ENCODE measurements around the gene ABCB10. TPM values are rescaled to one million over a fixed set of nuclear protein-coding genes. Genes with fewer than 3 reads are reported as not detected.

Gene ABCB10
- total and polyA plus RNA-seq, 2 experiments from 2014 or later = 4.7 to 9.7 TPM

DNA sequence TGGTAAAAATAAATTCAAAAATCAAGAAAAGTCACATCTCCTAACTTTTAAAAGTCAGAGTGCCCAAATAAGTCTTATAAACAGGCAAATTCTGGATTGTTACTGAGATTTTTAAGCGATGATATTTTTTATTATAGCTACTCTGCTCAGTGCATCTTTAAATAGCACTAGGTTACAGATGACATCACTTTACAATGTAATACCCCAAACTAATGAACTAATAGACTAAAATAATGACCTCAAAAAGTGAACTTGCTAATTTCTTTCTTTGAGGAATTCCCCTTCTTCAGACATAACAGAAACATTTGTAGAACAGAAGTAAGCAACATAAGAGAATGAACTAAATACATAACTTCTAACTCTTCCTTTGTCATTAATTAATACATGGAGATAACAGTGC is 91.6 kb downstream of the ABCB10 start:
- Mint-ChIP-seq H3K9me3 (no peaks in the 10 kb centered on the region), H3K4me3 (no peak overlapping the region), H3K27ac (no peak overlapping the region), H3K36me3 (ENCODE audit: low read depth) (peaks cover 68% of the 10 kb centered on the region), H3K4me1 (no peaks in the 10 kb centered on the region), H3K27me3 (ENCODE audit: insufficient read depth, low read depth, poor library complexity) (peaks cover 4% of the 10 kb centered on the region)
- TF ChIP-seq, protein P1, sequence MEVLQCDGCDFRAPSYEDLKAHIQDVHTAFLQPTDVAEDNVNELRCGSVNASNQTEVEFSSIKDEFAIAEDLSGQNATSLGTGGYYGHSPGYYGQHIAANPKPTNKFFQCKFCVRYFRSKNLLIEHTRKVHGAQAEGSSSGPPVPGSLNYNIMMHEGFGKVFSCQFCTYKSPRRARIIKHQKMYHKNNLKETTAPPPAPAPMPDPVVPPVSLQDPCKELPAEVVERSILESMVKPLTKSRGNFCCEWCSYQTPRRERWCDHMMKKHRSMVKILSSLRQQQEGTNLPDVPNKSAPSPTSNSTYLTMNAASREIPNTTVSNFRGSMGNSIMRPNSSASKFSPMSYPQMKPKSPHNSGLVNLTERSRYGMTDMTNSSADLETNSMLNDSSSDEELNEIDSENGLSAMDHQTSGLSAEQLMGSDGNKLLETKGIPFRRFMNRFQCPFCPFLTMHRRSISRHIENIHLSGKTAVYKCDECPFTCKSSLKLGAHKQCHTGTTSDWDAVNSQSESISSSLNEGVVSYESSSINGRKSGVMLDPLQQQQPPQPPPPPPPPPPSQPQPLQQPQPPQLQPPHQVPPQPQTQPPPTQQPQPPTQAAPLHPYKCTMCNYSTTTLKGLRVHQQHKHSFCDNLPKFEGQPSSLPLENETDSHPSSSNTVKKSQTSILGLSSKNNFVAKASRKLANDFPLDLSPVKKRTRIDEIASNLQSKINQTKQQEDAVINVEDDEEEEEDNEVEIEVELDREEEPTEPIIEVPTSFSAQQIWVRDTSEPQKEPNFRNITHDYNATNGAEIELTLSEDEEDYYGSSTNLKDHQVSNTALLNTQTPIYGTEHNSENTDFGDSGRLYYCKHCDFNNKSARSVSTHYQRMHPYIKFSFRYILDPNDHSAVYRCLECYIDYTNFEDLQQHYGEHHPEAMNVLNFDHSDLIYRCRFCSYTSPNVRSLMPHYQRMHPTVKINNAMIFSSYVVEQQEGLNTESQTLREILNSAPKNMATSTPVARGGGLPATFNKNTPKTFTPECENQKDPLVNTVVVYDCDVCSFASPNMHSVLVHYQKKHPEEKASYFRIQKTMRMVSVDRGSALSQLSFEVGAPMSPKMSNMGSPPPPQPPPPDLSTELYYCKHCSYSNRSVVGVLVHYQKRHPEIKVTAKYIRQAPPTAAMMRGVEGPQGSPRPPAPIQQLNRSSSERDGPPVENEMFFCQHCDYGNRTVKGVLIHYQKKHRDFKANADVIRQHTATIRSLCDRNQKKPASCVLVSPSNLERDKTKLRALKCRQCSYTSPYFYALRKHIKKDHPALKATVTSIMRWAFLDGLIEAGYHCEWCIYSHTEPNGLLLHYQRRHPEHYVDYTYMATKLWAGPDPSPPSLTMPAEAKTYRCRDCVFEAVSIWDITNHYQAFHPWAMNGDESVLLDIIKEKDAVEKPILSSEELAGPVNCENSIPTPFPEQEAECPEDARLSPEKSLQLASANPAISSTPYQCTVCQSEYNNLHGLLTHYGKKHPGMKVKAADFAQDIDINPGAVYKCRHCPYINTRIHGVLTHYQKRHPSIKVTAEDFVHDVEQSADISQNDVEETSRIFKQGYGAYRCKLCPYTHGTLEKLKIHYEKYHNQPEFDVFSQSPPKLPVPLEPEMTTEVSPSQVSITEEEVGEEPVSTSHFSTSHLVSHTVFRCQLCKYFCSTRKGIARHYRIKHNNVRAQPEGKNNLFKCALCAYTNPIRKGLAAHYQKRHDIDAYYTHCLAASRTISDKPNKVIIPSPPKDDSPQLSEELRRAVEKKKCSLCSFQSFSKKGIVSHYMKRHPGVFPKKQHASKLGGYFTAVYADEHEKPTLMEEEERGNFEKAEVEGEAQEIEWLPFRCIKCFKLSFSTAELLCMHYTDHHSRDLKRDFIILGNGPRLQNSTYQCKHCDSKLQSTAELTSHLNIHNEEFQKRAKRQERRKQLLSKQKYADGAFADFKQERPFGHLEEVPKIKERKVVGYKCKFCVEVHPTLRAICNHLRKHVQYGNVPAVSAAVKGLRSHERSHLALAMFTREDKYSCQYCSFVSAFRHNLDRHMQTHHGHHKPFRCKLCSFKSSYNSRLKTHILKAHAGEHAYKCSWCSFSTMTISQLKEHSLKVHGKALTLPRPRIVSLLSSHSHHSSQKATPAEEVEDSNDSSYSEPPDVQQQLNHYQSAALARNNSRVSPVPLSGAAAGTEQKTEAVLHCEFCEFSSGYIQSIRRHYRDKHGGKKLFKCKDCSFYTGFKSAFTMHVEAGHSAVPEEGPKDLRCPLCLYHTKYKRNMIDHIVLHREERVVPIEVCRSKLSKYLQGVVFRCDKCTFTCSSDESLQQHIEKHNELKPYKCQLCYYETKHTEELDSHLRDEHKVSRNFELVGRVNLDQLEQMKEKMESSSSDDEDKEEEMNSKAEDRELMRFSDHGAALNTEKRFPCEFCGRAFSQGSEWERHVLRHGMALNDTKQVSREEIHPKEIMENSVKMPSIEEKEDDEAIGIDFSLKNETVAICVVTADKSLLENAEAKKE (CRISPR knock-in tag; IDR thresholded peaks at IDR 0.05) = no peak
- TF ChIP-seq POLR2AphosphoS5 (IDR thresholded peaks at IDR 0.05; ENCODE audit: low read depth) (no peak), NANOG (IDR thresholded peaks at IDR 0.05; ENCODE audit: borderline replicate concordance) (no peak), REST (IDR thresholded peaks at IDR 0.05; ENCODE audit: unreplicated experiment) (no peak), ZNF114 (CRISPR knock-in tag; IDR thresholded peaks at IDR 0.05) (no peak), CTCF (conservative IDR thresholded peaks at IDR 0.05; ENCODE audit: low read depth in 2 of 2) (no peak), CREB1 (CRISPR knock-in tag; IDR thresholded peaks at IDR 0.05; ENCODE audit: low read depth) (no peak)
- Histone ChIP-seq H2AFZ (no peak overlapping the region), H3K4me2 (no peak overlapping the region), H3K4me1 (ENCODE audit: insufficient read depth) (no peaks in the 10 kb centered on the region), H3F3A (replicated peaks; ENCODE audit: low read depth) (no peaks in the 10 kb centered on the region), H3K4me3 (no peak overlapping the region), H3K27me3 (ENCODE audit: insufficient read depth) (no peaks in the 10 kb centered on the region), H3K79me2 (replicated peaks; ENCODE audit: insufficient read depth) (no peaks in the 10 kb centered on the region), H3K9me2 (ENCODE audit: insufficient read depth) (no peaks in the 10 kb centered on the region), H3K36me3 (ENCODE audit: insufficient read depth) (peaks cover 18% of the 10 kb centered on the region; the same call in 1 of the 2 replicates), H4K20me1 (replicated peaks; ENCODE audit: insufficient read depth) (peaks cover 8% of the 10 kb centered on the region; the same call in 1 of the 2 replicates), H3K27ac (ENCODE audit: low read depth) (no peak overlapping the region)
- ATAC-seq = no peak
- DNase-seq (ENCODE audit: low spot score) = no peak

Measured in GM23338 (cell line).